Inferior parietal cortex (tissue), 1 donor: ENCODE data around the gene PXMP2.
"Not testable (repeated sequence)": the region's sequence is repeated elsewhere in the genome, so short reads cannot be mapped to it uniquely, and the experiment has no call there.

Source experiments
- DNase-seq: peaks from one replicate; pipeline ENCODE4 v3.0.0-alpha.2; 2016; ENCODE audit errors: extremely low spot score

The PXMP2 gene

GRCh38 chr12:132753670-132754069 is 66.3 kb downstream of the PXMP2 start:
- not testable (repeated sequence) for DNase-seq

- DNase-seq = no peak
Measured at GRCh38 chr12:132754160-132754932, 67.0 kb downstream of the PXMP2 start.
